ENCODE results near the gene OR7A10.
"Not testable (repeated sequence)": the region's sequence is repeated elsewhere in the genome, so short reads cannot be mapped to it uniquely, and the experiment has no call there.

The OR7A10 gene

DNA sequence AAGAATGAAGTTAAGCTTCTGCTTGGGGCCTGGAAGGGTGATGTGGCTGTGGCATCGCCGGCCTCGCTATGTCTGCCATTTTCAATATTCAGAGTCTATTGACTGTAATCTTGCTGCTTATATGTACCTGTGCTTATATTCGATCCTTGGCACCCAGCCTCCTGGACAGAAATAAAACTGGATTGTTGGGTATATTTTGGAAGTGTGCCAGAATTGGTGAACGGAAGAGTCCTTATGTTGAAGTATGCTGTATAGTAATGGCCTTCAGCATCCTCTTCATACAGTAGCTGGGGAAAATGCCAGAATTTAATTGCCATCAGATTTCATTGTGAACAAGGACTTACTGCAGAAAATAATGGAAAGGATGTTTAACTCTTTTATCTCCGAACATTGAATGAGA is 56.5 kb downstream of the OR7A10 start:
- DNase-seq: not testable (repeated sequence)
